ENCODE results near the gene FBXL16.

DNA sequence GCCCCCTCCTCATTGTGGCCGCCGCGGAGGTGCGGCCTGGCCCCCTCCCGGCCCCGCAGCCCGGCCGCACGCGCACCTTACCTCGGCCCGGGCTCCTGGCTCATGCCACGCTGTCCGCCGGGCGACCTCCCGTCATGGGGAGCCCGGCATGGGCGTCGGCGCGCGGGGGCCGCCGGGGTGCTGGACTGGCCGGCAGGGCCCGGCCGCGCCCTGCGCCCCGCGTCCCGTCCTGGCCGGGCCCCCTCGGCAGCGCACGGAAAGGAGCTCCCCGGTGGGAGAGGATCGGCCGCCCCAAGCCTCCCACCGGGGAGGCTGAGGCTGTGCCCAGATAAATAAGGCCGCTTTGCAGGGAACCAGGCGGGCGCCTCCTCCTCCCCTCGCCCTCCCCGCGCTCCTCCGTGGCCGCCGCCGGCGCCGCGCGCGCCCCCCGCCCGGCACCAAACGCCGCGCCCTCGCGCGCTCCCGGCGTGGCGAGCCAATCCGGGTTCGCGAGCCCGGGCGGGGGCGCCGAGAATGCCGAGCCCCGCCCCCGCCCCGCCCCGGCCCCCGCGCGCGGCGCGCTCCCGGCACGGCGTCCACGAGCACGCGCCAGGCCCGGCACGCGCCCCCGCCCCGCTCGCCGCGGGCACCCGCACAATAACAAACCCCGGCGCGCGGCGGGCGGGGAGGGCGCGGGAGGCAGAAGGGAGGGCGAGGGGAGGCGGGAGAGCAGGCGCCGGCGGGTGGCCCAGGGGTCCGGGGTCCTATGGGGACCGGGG lies at the start of gene FBXL16:
- TF ChIP-seq, protein P1, sequence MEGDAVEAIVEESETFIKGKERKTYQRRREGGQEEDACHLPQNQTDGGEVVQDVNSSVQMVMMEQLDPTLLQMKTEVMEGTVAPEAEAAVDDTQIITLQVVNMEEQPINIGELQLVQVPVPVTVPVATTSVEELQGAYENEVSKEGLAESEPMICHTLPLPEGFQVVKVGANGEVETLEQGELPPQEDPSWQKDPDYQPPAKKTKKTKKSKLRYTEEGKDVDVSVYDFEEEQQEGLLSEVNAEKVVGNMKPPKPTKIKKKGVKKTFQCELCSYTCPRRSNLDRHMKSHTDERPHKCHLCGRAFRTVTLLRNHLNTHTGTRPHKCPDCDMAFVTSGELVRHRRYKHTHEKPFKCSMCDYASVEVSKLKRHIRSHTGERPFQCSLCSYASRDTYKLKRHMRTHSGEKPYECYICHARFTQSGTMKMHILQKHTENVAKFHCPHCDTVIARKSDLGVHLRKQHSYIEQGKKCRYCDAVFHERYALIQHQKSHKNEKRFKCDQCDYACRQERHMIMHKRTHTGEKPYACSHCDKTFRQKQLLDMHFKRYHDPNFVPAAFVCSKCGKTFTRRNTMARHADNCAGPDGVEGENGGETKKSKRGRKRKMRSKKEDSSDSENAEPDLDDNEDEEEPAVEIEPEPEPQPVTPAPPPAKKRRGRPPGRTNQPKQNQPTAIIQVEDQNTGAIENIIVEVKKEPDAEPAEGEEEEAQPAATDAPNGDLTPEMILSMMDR (IDR thresholded peaks at IDR 0.05) = no peak
- TF ChIP-seq EZH2 (IDR thresholded peaks at IDR 0.05) (no peak), EZH2phosphoT487 (IDR thresholded peaks at IDR 0.05) (no peak)
